Raji (cell line): Measurements from ENCODE around the gene TSPAN19.

Source experiments
- POLR2A ChIP-seq: IDR thresholded peaks from 2 replicates; pipeline ENCODE4 v1.6.1; 2011; ENCODE audit warnings: low read depth, low read length, control low read depth; ENCODE audit not compliant: insufficient read depth

The TSPAN19 gene

DNA sequence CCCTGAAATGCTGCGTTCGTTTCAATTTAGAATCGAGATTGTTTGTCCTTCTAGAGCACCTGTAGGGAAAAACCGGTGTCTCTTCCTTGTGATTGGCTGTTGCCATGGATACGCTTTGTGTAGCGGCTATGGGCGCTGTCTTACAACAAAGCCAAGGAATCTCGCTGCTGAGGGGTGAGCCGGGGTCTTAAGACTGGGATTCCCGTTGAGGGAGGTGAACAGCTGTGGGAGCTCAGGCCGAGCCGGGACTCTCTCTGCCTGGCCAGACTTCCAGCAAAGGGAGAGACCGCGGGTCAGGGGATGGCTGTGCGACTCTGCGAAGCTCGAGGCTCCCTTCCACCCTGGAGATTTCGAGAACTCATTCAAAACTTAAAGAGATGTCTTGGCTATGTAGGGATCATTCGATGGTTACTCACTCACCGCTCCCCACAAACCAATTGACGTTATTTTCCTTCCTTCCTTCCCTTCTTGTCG is at the start of gene TSPAN19, which contains the start of gene LRRIQ1:
TSS of gene TSPAN19 (minus strand) at position 44 of the 474 bp plus-strand sequence. CDS start 6,331 bp downstream, outside the sequence.
TSS of gene LRRIQ1 (plus strand) at position 118 of the 474 bp plus-strand sequence. CDS start 1,826 bp downstream, outside the sequence.
- no peak for TF ChIP-seq POLR2A

DNA sequence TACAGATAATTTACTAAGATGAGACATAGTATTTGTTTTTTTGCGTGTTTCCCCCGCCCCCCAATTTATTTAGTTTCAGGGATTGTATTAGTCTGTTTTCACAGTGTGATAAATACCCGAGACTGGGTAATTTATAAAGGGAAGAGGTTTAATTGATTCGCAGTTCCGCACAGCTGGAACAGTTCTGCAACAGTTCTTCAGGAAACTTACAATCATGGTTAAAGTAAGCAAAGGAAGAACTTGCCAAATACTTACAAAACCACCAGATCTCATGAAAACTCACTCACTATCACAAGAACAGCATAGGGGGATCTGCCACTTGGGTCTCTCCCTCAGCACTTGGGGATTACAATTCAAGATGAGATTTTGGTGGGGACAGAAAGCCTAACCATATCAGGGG is 49.0 kb upstream of the TSPAN19 start:
- TF ChIP-seq POLR2A = no peak

DNA sequence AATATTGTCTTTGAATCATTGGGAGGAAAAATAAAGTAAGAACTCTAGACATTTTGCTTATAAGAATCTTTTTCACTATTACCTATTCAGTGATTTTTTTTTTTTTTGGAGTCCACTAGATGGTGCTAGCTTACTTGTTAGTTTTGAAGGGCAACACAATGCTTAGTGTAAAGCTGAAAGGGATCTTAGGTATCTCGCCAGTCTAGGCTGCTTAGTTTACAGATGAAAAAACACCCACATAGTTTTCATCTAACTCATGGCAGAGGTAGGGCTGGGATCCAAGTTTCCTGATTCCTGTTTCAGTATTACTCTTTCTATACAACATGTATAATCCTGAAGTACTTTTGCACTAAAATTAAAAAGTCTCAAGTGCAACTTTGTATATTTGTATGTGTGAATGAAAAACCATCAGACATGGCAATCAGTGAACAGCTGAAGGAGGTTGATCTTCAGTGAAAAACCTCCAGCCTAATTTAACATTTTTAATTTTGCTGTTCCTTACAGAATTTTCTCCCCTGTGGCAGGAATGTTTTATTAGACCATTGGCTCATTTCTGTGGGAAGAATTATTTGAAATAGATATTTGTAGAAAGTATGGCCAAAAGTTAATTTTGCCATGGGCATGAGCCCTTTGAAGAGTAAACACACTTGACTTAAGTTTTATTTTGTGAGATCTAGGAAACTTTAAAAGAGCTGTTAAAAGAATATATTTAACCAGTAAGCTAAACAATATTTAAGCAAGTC is 40.8 kb upstream of the TSPAN19 start:
- no peak for TF ChIP-seq POLR2A

DNA sequence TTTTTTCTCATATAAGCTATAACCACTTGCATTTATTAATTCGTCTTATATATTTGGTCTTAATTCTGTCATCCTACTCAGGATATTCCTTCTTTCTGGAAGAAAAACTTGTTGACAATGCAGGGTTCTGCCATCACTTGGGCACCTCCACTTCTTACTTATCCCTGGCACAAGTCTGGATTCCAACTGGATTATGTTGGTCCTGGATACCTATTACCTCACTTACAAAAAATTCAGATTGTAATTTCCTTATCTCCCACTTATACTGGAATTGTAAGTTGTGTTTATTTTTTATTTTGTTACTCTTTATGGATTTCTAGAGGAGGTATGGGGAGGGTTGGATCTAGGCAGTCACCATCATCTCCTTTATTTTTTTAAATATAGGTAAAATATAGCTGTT is 36.7 kb upstream of the TSPAN19 start:
- TF ChIP-seq POLR2A = no peak

DNA sequence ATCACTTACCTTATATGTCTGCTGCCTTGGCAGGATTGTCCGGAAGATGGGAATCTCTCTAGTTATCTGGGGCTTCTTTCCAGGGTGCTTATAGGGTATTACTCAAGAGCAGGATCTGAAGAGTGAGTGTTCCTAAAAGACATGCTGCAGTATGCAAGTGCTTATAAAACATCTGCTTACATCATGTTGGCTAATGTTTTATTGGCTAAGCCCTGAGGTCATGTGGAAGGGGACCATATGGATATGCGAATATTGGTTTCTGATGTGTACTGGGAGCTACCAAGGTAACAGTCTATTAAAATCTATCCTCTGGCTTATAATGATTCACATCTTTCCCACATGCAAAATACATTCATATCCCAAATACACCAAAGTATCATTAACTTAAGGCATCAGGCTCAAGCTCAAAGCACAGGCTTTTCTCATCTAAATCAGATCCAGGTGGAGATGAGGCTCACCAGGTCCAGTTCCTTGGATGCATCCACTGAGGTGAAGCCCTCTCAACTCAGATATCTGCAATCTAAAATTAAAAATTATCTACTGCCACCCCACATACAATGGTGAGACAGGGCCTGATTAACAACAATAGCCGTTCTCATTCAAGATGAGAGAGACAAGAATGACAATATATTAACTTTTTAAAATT is 29.9 kb upstream of the TSPAN19 start:
- TF ChIP-seq POLR2A = no peak

DNA sequence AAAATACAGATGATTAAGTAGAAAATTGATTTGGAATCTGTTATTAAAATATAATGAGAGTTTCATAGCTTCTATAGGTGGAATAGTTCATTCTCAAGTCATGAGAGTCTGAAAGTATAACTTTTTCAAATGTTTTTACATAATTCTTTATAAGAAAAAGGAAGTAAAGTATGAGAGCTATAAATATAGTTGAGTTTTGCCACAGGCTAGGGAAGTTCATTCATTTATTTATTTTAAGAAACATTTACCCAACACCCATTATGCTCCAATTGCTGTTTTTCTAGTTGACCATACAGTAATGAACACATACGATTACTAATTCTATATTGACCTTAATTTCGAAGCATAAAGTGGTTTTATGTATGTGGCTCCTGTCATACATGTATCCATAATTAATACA is 24.8 kb upstream of the TSPAN19 start:
- no peak for TF ChIP-seq POLR2A

DNA sequence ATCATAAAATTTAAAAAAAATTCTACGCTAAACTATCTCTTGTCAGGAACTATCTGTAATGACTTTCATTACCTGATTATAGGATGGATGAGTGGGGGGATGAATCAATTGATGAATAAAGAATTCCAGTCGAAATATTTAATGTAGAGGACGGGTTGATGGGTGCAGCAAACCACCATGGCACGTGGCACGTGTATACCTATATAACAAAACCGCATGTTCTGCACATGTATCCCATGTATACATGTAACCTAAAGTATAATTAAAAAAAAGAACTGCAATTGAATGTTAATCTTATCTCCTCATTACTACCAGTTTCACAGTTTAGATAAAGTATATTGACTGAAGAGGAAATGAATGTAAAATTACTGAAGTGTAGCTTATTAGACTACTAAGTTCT is 23.5 kb upstream of the TSPAN19 start:
- TF ChIP-seq POLR2A = no peak

DNA sequence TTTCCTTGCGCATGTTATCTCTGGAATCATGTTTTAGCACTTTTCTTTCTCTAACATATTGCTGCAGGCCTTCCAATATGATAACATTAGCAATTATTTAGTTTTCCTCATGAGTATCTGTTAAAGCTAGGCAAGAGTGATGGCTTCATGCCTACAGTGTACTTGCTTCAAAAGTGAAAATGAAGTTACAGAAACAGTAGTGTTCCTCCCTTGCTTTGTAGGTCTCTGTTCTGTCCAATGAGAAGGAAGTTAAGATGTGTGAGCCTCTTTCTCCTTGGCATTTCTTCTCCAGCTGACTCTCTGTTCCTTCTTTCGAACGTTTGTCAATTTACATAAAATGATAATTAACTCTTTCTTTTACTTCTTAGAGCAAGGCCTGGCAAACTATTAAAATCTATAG is 22.3 kb upstream of the TSPAN19 start:
- no peak for TF ChIP-seq POLR2A

DNA sequence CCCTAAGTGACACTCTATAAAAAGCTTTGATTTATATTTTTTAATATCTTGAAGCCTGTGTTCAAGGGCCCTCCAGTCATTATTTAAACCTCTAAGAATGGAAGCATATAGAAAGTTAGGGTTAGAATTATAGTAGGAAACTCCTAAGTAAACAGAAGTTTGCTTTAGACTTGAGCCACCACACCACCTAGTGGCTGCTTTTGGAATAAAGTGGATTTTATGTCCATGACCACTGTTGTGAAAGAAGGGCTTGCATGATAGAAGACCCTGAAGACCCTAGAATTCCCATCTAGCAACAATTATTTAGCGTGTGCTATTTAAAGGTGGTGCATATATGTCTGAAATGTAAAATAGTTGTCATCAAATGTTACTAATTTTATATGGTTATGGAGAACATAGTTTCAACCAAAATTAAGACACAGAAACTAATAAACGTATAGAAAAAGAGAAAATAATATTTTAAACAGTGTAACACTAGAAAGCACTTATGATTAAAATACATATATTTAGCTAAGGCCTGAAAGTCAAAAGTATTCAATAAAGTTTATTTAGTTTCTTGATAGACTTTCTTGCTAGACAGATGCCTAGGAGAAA is 21.4 kb upstream of the TSPAN19 start:
- TF ChIP-seq POLR2A = no peak

DNA sequence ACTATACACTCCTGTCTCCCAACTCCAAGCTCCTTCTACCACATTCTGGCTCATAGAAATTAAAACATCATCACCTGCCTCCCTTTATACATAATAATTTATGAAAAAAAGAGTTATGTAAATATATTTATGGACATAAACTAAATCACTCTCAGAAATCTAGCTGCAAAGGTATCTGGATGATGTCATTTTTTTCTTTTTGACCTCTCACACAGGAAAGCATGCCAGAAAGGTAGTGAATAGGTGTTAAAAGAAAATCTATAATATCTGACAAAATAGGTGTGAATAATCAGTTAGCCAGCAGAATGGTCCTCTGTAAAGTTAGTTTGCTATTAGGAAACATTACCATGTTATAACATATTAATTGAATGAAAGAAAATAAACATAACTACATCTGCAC is 7.8 kb upstream of the TSPAN19 start:
- no peak for TF ChIP-seq POLR2A

DNA sequence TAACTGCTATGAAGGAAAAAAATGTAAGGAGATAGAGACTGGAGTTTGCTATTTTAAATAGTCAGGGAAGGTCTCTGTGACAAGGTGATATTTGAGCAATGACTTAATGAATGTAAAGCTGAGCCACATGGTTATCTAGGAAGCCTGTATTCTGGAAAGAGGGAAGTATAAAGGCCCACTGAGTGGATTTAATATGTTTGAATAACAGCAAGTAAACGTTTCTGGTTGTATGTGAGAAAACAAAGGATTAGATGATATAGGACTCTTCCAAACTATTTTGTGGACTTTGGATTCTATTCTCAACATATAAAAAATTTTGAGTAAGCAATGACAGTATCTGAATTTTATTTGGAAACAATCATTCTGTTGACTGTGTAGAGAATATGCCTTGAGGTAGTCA is 5.3 kb upstream of the TSPAN19 start:
- no peak for TF ChIP-seq POLR2A

DNA sequence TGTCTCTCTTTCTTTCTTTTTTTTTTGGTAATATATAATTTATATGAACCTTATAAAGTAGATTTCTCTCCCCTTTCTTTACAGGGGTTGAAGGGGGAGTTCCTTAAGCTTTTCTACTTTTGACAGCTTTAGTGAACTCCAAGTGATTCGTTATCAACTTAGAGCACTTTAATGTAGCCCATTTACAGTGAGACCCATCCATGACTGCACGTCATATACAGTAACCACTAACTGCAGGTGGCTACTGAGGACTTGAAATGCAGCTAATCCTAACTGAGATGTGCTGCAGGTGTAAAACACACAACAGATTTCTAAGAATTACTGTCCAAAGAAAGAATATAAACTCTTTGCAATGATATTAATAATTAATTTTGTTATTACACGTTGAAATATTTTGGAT is 656 bp upstream of the TSPAN19 start:
- no peak for TF ChIP-seq POLR2A

DNA sequence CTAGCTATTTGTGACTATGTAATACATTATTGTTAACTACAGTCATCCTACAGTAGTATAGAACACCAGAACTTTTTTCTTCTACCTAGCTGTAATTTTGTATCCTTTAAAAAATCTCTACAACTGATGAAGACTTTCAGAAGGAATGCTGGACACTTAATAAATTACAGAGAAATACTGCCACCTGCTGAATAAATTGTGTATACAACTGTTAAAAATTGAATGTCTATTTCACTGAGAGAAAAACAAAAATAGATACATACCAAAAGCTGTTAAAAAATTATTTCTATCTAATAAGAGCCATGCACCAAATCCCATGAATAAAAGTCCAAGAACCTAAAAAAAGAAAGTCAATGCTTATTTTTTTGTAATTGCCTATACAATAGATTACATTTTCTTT is 6.6 kb downstream of the TSPAN19 start:
- TF ChIP-seq POLR2A = no peak

DNA sequence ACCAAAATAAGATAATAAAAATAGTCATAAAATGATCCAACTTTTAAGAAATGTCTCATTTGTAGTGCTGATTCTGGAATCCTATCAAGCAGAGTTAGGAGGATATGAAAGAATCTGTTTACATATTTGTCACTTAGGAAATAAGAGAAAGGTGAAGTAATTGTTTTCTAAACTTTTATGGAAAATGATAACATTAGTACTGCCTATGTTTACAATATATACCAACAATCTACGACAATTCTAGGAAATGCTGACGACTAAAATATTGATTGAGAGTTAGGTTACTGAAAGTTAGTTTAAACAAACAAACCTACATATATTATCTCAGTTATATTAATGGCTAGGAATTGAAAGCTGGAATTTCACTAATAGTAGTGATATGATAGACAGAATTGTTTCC is 18.0 kb downstream of the TSPAN19 start:
- TF ChIP-seq POLR2A = no peak

DNA sequence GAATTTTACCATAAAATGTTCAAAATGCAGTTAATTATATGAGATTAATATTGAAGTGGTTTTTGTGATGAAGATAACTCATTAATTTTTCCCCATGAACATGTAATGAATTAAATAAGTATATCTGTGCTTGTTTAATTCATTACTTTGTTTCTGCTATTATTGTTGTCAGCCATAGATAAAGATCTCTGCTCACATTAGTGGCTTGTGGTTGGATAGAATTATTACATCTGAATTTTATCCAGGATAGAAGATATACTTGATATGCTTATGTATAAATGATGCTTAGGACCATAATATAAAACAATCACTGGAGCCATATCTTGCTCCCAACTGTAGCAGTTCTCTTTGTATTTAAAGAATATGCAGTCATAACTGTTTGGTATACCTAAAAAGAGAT is 18.5 kb downstream of the TSPAN19 start:
- TF ChIP-seq POLR2A = no peak

DNA sequence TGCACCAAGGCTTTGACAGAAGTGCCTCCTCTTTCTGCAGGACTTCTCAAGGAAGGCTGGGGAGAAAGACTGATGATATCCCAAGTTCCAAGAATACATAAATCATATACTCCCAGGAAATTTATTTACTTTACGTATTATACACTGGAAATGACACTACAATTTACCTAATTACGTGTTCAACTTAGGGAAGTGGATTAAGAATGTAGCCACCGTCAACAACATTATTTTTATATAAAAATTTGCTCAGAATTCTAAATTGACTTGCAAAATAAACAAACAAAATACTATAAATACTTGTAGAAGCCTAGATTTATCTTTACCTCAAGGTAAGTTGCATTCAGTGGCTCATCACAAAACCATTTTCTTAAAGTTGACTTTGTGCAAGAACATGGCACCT is 18.9 kb downstream of the TSPAN19 start:
- TF ChIP-seq POLR2A = no peak
